Measurements from ENCODE around the gene CAPZB. TPM values are rescaled to one million over a fixed set of nuclear protein-coding genes. Genes with fewer than 3 reads are reported as not detected.

Gene CAPZB
- total and polyA plus RNA-seq, 2 experiments from 2014 or later = 86.2 to 278 TPM

GRCh38 chr1:19430121-19431068 lies 54.9 kb downstream of the CAPZB start:
- TF ChIP-seq, protein P1, sequence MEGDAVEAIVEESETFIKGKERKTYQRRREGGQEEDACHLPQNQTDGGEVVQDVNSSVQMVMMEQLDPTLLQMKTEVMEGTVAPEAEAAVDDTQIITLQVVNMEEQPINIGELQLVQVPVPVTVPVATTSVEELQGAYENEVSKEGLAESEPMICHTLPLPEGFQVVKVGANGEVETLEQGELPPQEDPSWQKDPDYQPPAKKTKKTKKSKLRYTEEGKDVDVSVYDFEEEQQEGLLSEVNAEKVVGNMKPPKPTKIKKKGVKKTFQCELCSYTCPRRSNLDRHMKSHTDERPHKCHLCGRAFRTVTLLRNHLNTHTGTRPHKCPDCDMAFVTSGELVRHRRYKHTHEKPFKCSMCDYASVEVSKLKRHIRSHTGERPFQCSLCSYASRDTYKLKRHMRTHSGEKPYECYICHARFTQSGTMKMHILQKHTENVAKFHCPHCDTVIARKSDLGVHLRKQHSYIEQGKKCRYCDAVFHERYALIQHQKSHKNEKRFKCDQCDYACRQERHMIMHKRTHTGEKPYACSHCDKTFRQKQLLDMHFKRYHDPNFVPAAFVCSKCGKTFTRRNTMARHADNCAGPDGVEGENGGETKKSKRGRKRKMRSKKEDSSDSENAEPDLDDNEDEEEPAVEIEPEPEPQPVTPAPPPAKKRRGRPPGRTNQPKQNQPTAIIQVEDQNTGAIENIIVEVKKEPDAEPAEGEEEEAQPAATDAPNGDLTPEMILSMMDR (IDR thresholded peaks at IDR 0.05; ENCODE audit: low read depth, low read length) = no peak
- no peaks in the 10 kb centered on the region for H3K36me3 ChIP-seq
- no peak overlapping the region for H3K27ac ChIP-seq
- H3K9me3 ChIP-seq (ENCODE audit: low read depth) = no peaks in the 10 kb centered on the region
- no peak overlapping the region for H3K4me3 ChIP-seq
- peaks cover 19% of the 10 kb centered on the region for H3K4me1 ChIP-seq (ENCODE audit: low read depth)
- DNase-seq (ENCODE audit: low read depth in 1 of 2, low spot score in 1 of 2) = peak in 1 of 2 donors; percentile 77
- H3K27me3 ChIP-seq = no peaks in the 10 kb centered on the region

- Histone ChIP-seq H3K36me3 (no peaks in the 10 kb centered on the region), H3K9me3 (ENCODE audit: low read depth) (no peaks in the 10 kb centered on the region), H3K27ac (no peak overlapping the region), H3K4me3 (no peak overlapping the region), H3K27me3 (no peaks in the 10 kb centered on the region), H3K4me1 (ENCODE audit: low read depth) (peaks cover 15% of the 10 kb centered on the region)
- peak in 1 of 2 donors; percentile 36 for DNase-seq (ENCODE audit: low read depth in 1 of 2, low spot score in 1 of 2)
- TF ChIP-seq, protein P1 (IDR thresholded peaks at IDR 0.05; ENCODE audit: low read depth, low read length) = no peak
Observed at GRCh38 chr1:19429611-19430010, 55.7 kb downstream of the CAPZB start.

- Histone ChIP-seq H3K36me3 (no peaks in the 10 kb centered on the region), H3K27me3 (no peaks in the 10 kb centered on the region), H3K9me3 (ENCODE audit: low read depth) (no peaks in the 10 kb centered on the region), H3K27ac (no peak overlapping the region), H3K4me3 (no peak overlapping the region), H3K4me1 (ENCODE audit: low read depth) (no peaks in the 10 kb centered on the region)
- TF ChIP-seq, protein P1 (IDR thresholded peaks at IDR 0.05; ENCODE audit: low read depth, low read length) = no peak
- no peak for DNase-seq (ENCODE audit: low read depth in 1 of 2, low spot score in 1 of 2)
Observed at GRCh38 chr1:19427087-19427781, 58.1 kb downstream of the CAPZB start.

GRCh38 chr1:19426294-19427086 lies 58.8 kb downstream of the CAPZB start:
- Histone ChIP-seq H3K4me1 (ENCODE audit: low read depth) (no peaks in the 10 kb centered on the region), H3K27me3 (no peaks in the 10 kb centered on the region), H3K4me3 (no peak overlapping the region), H3K27ac (no peak overlapping the region), H3K36me3 (no peaks in the 10 kb centered on the region), H3K9me3 (ENCODE audit: low read depth) (no peaks in the 10 kb centered on the region)
- DNase-seq (ENCODE audit: low read depth in 1 of 2, low spot score in 1 of 2) = no peak
- TF ChIP-seq, protein P1 (IDR thresholded peaks at IDR 0.05; ENCODE audit: low read depth, low read length) = no peak

DNA sequence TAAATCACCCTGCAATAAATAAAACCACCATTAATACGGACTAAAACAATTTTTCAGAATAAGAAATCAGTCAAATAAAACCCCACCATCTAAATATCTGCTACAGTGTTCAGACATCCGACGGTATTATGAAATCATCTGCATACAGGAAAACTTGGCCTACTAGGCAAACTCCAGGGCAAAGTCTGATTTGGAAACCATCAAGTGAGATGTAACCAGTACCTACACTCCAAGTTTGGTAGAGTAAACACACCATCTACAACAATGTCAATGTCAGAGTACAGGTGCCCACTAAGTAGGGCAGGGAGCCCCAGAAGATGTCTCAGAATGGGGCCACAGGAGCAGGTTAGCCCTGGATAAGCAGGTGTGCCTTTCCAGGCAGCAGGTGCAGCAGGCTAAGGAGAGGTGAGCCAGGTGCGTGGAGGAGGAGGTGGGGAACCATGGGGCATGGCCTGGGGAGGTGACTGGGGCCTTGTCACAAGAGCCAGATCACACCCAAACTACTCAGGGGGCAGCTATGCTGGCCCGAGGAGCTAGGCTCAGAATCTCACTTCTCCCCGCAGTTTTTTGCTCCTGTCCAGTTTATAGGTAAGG lies 59.6 kb downstream of the CAPZB start:
- H3K27ac ChIP-seq = no peak overlapping the region

More for the DNA sequence above, 59.6 kb downstream of the CAPZB start:
- H3K4me3 ChIP-seq = no peak overlapping the region
- H3K4me1 ChIP-seq (ENCODE audit: low read depth) = no peaks in the 10 kb centered on the region
- TF ChIP-seq, protein P1 (IDR thresholded peaks at IDR 0.05; ENCODE audit: low read depth, low read length) = no peak
- H3K27me3 ChIP-seq = no peaks in the 10 kb centered on the region
- no peak for DNase-seq (ENCODE audit: low read depth in 1 of 2, low spot score in 1 of 2)
- H3K36me3 ChIP-seq = no peaks in the 10 kb centered on the region
- H3K9me3 ChIP-seq (ENCODE audit: low read depth) = no peaks in the 10 kb centered on the region
